K562 (cell line): Measurements from ENCODE around the gene AGPAT1. TPM values are rescaled to one million over a fixed set of nuclear protein-coding genes. Genes with fewer than 3 reads are reported as not detected.
A peak's percentile ranks its signal among the peaks of the same experiment; 100 is the strongest.

ENCODE experiments used
- AFF1 ChIP-seq, 2 experiments: fragments of 450-650 bp; IDR thresholded peaks; 2 replicates each; pipeline ENCODE4 v1.6.1; 2018; ENCODE audit warnings: mild to moderate bottlenecking in 2 of 2, low read depth in 1 of 2; ENCODE audit not compliant: partially characterized antibody in 2 of 2
- CREBBP ChIP-seq: IDR thresholded peaks from one replicate; pipeline ENCODE4 v1.6.1; 2012; ENCODE audit warnings: low read depth, mild to moderate bottlenecking, control low read depth, inconsistent platforms, low read length
- ERF ChIP-seq: fragments of 450-650 bp; formaldehyde crosslinking; IDR thresholded peaks from 2 replicates; pipeline ENCODE4 v1.4.0; 2020; ENCODE audit warnings: mild to moderate bottlenecking, mixed read lengths
- ESRRB ChIP-seq: fragments of 250-450 bp; sonication (Bioruptor Pico); IDR thresholded peaks from 2 replicates; pipeline ENCODE4 v1.5.0; 2020; ENCODE audit warnings: mild to moderate bottlenecking, moderate library complexity, borderline replicate concordance
- GABPB1 ChIP-seq: sonication (generic); formaldehyde crosslinking; IDR thresholded peaks from 2 replicates; pipeline ENCODE4 v1.8.0; 2022; ENCODE audit warnings: mild to moderate bottlenecking, missing genetic modification reagents
- JUND ChIP-seq, 2 experiments: IDR thresholded peaks; 2 replicates in 1 of 2; 3 replicates in 1 of 2; pipeline ENCODE4 v1.6.1; 2011; ENCODE audit warnings: borderline replicate concordance in 2 of 2, low read depth in 2 of 2, low read length in 2 of 2, improper control_type of control experiment in 1 of 2, missing biosample characterization in 1 of 2, missing genetic modification characterization in 1 of 2, missing genetic modification reagents in 1 of 2
- L3MBTL2 ChIP-seq: fragments of 450-650 bp; IDR thresholded peaks from 2 replicates; pipeline ENCODE4 v1.6.1; 2016; ENCODE audit warnings: mild to moderate bottlenecking, moderate library complexity
- MAFG ChIP-seq: fragments of 450-650 bp; conservative IDR thresholded peaks from 2 replicates; pipeline ENCODE4 v1.6.1; 2016; ENCODE audit warnings: missing genetic modification characterization, missing compliant biosample characterization
- MNT ChIP-seq, 2 experiments: fragments of 450-650 bp; conservative IDR thresholded peaks; 2 replicates each; pipeline ENCODE4 v1.6.1; 2017; ENCODE audit warnings: mild to moderate bottlenecking in 2 of 2, moderate library complexity in 2 of 2
- OTX1 ChIP-seq: fragments of 450-650 bp; formaldehyde crosslinking; IDR thresholded peaks from 2 replicates; pipeline ENCODE4 v1.4.0; 2022; ENCODE audit warnings: mild to moderate bottlenecking
- PKNOX1 ChIP-seq: fragments of 450-650 bp; IDR thresholded peaks from 2 replicates; pipeline ENCODE4 v1.6.1; 2016
- RBFOX2 ChIP-seq: fragments of 200-400 bp; formaldehyde crosslinking; IDR thresholded peaks from 2 replicates; pipeline ENCODE4 v1.6.1; 2017; ENCODE audit warnings: low read depth, mild to moderate bottlenecking, low read length, moderate library complexity
- SIN3B ChIP-seq: fragments of 450-650 bp; IDR thresholded peaks from 2 replicates; pipeline ENCODE4 v1.6.1; 2017; ENCODE audit warnings: low read depth, mild to moderate bottlenecking, moderate library complexity
- SNIP1 ChIP-seq: fragments of 450-650 bp; IDR thresholded peaks from 2 replicates; pipeline ENCODE4 v1.7.1; 2017; ENCODE audit warnings: low read depth, mild to moderate bottlenecking
- SUPT5H ChIP-seq: fragments of 450-650 bp; IDR thresholded peaks from 2 replicates; pipeline ENCODE4 v1.6.1; 2016
- ZNF592 ChIP-seq: fragments of 450-650 bp; IDR thresholded peaks from 2 replicates; pipeline ENCODE4 v1.6.1; 2017; ENCODE audit warnings: antibody characterized with exemption, mild to moderate bottlenecking
- polyA plus RNA-seq, 8 experiments: library from polyadenylated mRNA; depleted of rRNA in 4 of 8; stranded (reverse) in 5 of 8; unstranded in 3 of 8; fragments of >200 nt; fragmentation: Nextera tagmentation in 2 of 8; fragmentation: Illumina TruSeq in 1 of 8; extraction: Ambion mirVana in 2 of 8; extraction: Trizol in 1 of 8; gene quantifications; 2 replicates each; pipeline versions ENCODE4 v1.2.1 to v1.2.3, GENCODE V29; 2011 to 2014; ENCODE audit warnings: inconsistent platforms in 1 of 8, missing spikeins in 1 of 8
- total RNA-seq, 7 experiments: library from RNA; depleted of rRNA in 6 of 7; stranded (reverse); fragments of >200 nt in 6 of 7; fragmentation: Illumina TruSeq in 2 of 7; extraction: Trizol in 2 of 7; gene quantifications; 2 replicates each; pipeline versions ENCODE4 v1.2.1 to v1.2.3, GENCODE V29; 2011 to 2021; ENCODE audit warnings: low replicate concordance in 1 of 7

AGPAT1 gene
- total and polyA plus RNA-seq, 9 of the 15 experiments (the other 6 are each of a cell fraction or from before 2014, with no cell fraction given), result 37.9 to 176 (median 69.4) TPM

GRCh38 chr6:32175711-32176475 is at the start of gene AGPAT1 (continued):
- TF ChIP-seq ZNF592, result no peak
- 0 out of 4 replicates have a peak, but pooled peaks of 1 of the 2 experiments have one; percentile 32 for TF ChIP-seq MNT (conservative IDR thresholded peaks at IDR 0.05)
- peak; percentile 41 to 55 for TF ChIP-seq AFF1 (IDR thresholded peaks at IDR 0.05; ENCODE audit: low read depth in 1 of 2, partially characterized antibody in 2 of 2)
- TF ChIP-seq OTX1 (CRISPR knock-in tag), result peak; percentile 86
- no peak for TF ChIP-seq L3MBTL2
- TF ChIP-seq SNIP1, result peak; percentile 50; the same call in 1 of the 2 replicates
- TF ChIP-seq ERF (CRISPR knock-in tag), result peak; percentile 75; the same call in 1 of the 2 replicates
- TF ChIP-seq GABPB1 (CRISPR knock-in tag), result peak; percentile 90
- TF ChIP-seq PKNOX1, result peak; percentile 100
- no peak for TF ChIP-seq CREBBP
- TF ChIP-seq MAFG (tag), result no peak
- TF ChIP-seq SUPT5H, result peak; percentile 80
- TF ChIP-seq JUND (IDR thresholded peaks at IDR 0.05; ENCODE audit: borderline replicate concordance, low read depth, low read length), result 0 out of 2 replicates have a peak, but pooled peaks have one; percentile 22
- peak; percentile 23; the same call in 1 of the 3 replicates for TF ChIP-seq JUND (tag; IDR thresholded peaks at IDR 0.05; ENCODE audit: borderline replicate concordance, low read depth, low read length)
- TF ChIP-seq SIN3B, result peak; percentile 20; the same call in 1 of the 2 replicates
- TF ChIP-seq ESRRB (CRISPR knock-in tag), result no peak
- TF ChIP-seq RBFOX2, result peak; percentile 77
